ENCODE data around the gene NLGN3. TPM values are rescaled to one million over a fixed set of nuclear protein-coding genes. Genes with fewer than 3 reads are reported as not detected.

Gene NLGN3
- total RNA-seq, 2 experiments from 2014 or later: 0.57 to 1.3 TPM

GRCh38 chrX:71199252-71200008, 54.8 kb downstream of the NLGN3 start:
- ChIA-PET POLR2A (interaction anchor here (0.6 to 3.4 kb wide), 3 partner anchors 17 to 81 kb away, joined by 3 to 46 read pairs (median 5); partner anchors contain the start of gene MED12), CTCF (ENCODE audit: unreplicated experiment) (interaction anchor here (0.7 kb wide), 1 partner anchor 16 kb away, joined by 3 read pairs; no protein-coding TSS in a partner anchor)
- TF ChIP-seq EZH2phosphoT487 (IDR thresholded peaks at IDR 0.05; ENCODE audit: borderline replicate concordance, low read depth, low read length) (no peak), CTCF (conservative IDR thresholded peaks at IDR 0.05; ENCODE audit: low read length) (no peak)
- peaks cover 24% of the 10 kb centered on the region for H3K4me1 ChIP-seq (ENCODE audit: insufficient read depth, low read length, poor library complexity, severe bottlenecking)
- H3K79me2 ChIP-seq (ENCODE audit: insufficient read depth, low read depth, low read length): peaks cover 24% of the 10 kb centered on the region; the same call in 1 of the 2 replicates
- H2AFZ ChIP-seq (ENCODE audit: low read length): peak overlapping the region; percentile 41; the same call in 1 of the 2 replicates
- DNase-seq (ENCODE audit: low spot score): no peak
- H3K9me2 ChIP-seq (ENCODE audit: insufficient read depth, low read length): no peaks in the 10 kb centered on the region
- H3K4me2 ChIP-seq (ENCODE audit: low read length): no peak overlapping the region
- intact Hi-C loops (cut with micrococcal nuclease; ENCODE audit: unreplicated experiment): loop anchor here (5.0 kb wide), 1 partner anchor 53 kb away; the partner anchor contains the start of gene ZMYM3
- no peak overlapping the region for H3K4me3 ChIP-seq (ENCODE audit: low read depth, low read length, poor library complexity, severe bottlenecking)
- BruUV-seq (replicated peaks): no TSS peak
- H3K27ac ChIP-seq (ENCODE audit: low read depth, low read length, poor library complexity, severe bottlenecking): no peak overlapping the region
- no peaks in the 10 kb centered on the region for H3K36me3 ChIP-seq (ENCODE audit: insufficient read depth, low read length)
- H3K9me3 ChIP-seq (ENCODE audit: low read length): no peaks in the 10 kb centered on the region
- no peaks in the 10 kb centered on the region for H4K20me1 ChIP-seq (ENCODE audit: insufficient read depth, low read length)

- intact Hi-C loops (cut with micrococcal nuclease; ENCODE audit: unreplicated experiment): no loop called here
- Histone ChIP-seq H3K4me1 (ENCODE audit: insufficient read depth, low read length, poor library complexity, severe bottlenecking) (no peaks in the 10 kb centered on the region), H3K4me3 (ENCODE audit: low read depth, low read length, poor library complexity, severe bottlenecking) (no peak overlapping the region), H3K79me2 (ENCODE audit: insufficient read depth, low read depth, low read length) (no peaks in the 10 kb centered on the region), H3K36me3 (ENCODE audit: insufficient read depth, low read length) (no peaks in the 10 kb centered on the region), H4K20me1 (ENCODE audit: insufficient read depth, low read length) (no peaks in the 10 kb centered on the region), H3K9me3 (ENCODE audit: low read length) (no peaks in the 10 kb centered on the region), H3K9me2 (ENCODE audit: insufficient read depth, low read length) (no peaks in the 10 kb centered on the region), H2AFZ (ENCODE audit: low read length) (no peak overlapping the region), H3K27ac (ENCODE audit: low read depth, low read length, poor library complexity, severe bottlenecking) (no peak overlapping the region), H3K4me2 (ENCODE audit: low read length) (no peak overlapping the region)
- ChIA-PET CTCF (ENCODE audit: unreplicated experiment) (no interaction called here), POLR2A (no interaction called here)
- no peak for DNase-seq (ENCODE audit: low spot score)
- TF ChIP-seq EZH2phosphoT487 (IDR thresholded peaks at IDR 0.05; ENCODE audit: borderline replicate concordance, low read depth, low read length) (no peak), CTCF (conservative IDR thresholded peaks at IDR 0.05; ENCODE audit: low read length) (no peak)
- no TSS peak for BruUV-seq (replicated peaks)
These were observed 66.2 kb downstream of the NLGN3 start for GRCh38 chrX:71210816-71211215.

- Histone ChIP-seq H2AFZ (ENCODE audit: low read length) (no peak overlapping the region), H3K4me2 (ENCODE audit: low read length) (no peak overlapping the region)
These were observed 67.9 kb downstream of the NLGN3 start for GRCh38 chrX:71212536-71212935.

More at GRCh38 chrX:71212536-71212935, 67.9 kb downstream of the NLGN3 start:
- Histone ChIP-seq H3K4me3 (ENCODE audit: low read depth, low read length, poor library complexity, severe bottlenecking) (no peak overlapping the region), H3K36me3 (ENCODE audit: insufficient read depth, low read length) (no peaks in the 10 kb centered on the region), H3K27ac (ENCODE audit: low read depth, low read length, poor library complexity, severe bottlenecking) (no peak overlapping the region), H3K9me2 (ENCODE audit: insufficient read depth, low read length) (no peaks in the 10 kb centered on the region), H3K4me1 (ENCODE audit: insufficient read depth, low read length, poor library complexity, severe bottlenecking) (peaks cover 9% of the 10 kb centered on the region), H3K9me3 (ENCODE audit: low read length) (no peaks in the 10 kb centered on the region), H4K20me1 (ENCODE audit: insufficient read depth, low read length) (no peaks in the 10 kb centered on the region), H3K79me2 (ENCODE audit: insufficient read depth, low read depth, low read length) (no peaks in the 10 kb centered on the region)
- BruUV-seq (replicated peaks): no TSS peak
- no peak for DNase-seq (ENCODE audit: low spot score)
- intact Hi-C loops (cut with micrococcal nuclease; ENCODE audit: unreplicated experiment): no loop called here
- TF ChIP-seq CTCF (conservative IDR thresholded peaks at IDR 0.05; ENCODE audit: low read length) (no peak), EZH2phosphoT487 (IDR thresholded peaks at IDR 0.05; ENCODE audit: borderline replicate concordance, low read depth, low read length) (no peak)
- CTCF ChIA-PET (ENCODE audit: unreplicated experiment): no interaction called here
- POLR2A ChIA-PET: interaction anchor here (0.6 to 1.2 kb wide), 2 partner anchors 16 to 33 kb away, joined by 4 read pairs; no protein-coding TSS in a partner anchor
